Endothelial cell of umbilical vein (primary cell): ENCODE measurements around the gene TECPR2. TPM values are rescaled to one million over a fixed set of nuclear protein-coding genes. Genes with fewer than 3 reads are reported as not detected.

ENCODE experiments used
- BruUV-seq: library from RNA; stranded (reverse); fragments of 400-500 nt; replicated peaks from 2 replicates; lab custom pipeline; 2021; lab: Mats Ljungman, UMichigan
- CTCF ChIA-PET: fragments of 300-600, 350-600 bp; sonication (Branson Sonifier 250); formaldehyde crosslinking; loops from one replicate; lab custom pipeline; 2021; ENCODE audit warnings: antibody characterized with exemption, inconsistent platforms; lab: Charles Lee
- POLR2A ChIA-PET: fragments of 300-600, 350-600 bp; sonication (Branson Sonifier 250); formaldehyde crosslinking; loops from one replicate; lab custom pipeline; 2021; ENCODE audit warnings: antibody characterized with exemption, inconsistent platforms; lab: Charles Lee
- DNase-seq: peaks from one replicate; pipeline ENCODE4 v3.0.0-alpha.2; 2011; ENCODE audit warnings: low read depth, low spot score
- FAIRE-seq: peaks from 2 replicates; lab custom pipeline; 2011; peaks lifted over from hg19 to GRCh38; lab: Jason Lieb, UNC
- H2AFZ ChIP-seq: 2 replicates; pipeline ENCODE4 v1.6.0; 2012; ENCODE audit warnings: low read depth, low read length, control low read depth, inconsistent platforms
- H3K27ac ChIP-seq: 2 replicates; pipeline ENCODE4 v1.5.1; 2011; ENCODE audit warnings: low read depth, mild to moderate bottlenecking, control low read depth, low read length, moderate library complexity; ENCODE audit not compliant: insufficient read depth
- H3K27me3 ChIP-seq, 2 experiments: 2 replicates each; pipeline versions ENCODE4 v1.6.0 to v1.6.1; 2011; ENCODE audit warnings: low read length in 2 of 2, mixed read lengths in 1 of 2; ENCODE audit not compliant: control insufficient read depth in 2 of 2, insufficient read depth in 2 of 2
- H3K36me3 ChIP-seq, 2 experiments: 2 replicates in 1 of 2; 3 replicates in 1 of 2; pipeline ENCODE4 v1.5.1; 2011; ENCODE audit warnings: low read length in 2 of 2, mild to moderate bottlenecking in 1 of 2, moderate library complexity in 1 of 2; ENCODE audit not compliant: control insufficient read depth in 2 of 2, insufficient read depth in 2 of 2; ENCODE audit errors: extremely low read depth in 1 of 2
- H3K4me1 ChIP-seq: 3 replicates; pipeline ENCODE4 v1.5.1; 2011; ENCODE audit warnings: mild to moderate bottlenecking, low read length; ENCODE audit not compliant: control insufficient read depth, insufficient read depth; ENCODE audit errors: extremely low read depth
- H3K4me2 ChIP-seq: 2 replicates; pipeline ENCODE4 v1.6.1; 2011; ENCODE audit warnings: low read length, control low read depth, mixed read lengths; ENCODE audit not compliant: insufficient read depth
- H3K4me3 ChIP-seq, 3 experiments: fragments of 200-600 bp in 1 of 3; sonication (generic), shearing (Covaris generic) in 1 of 3; replicated peaks in 1 of 3; 2 replicates each; pipeline ENCODE4 v1.5.1; 2011 to 2016; ENCODE audit warnings: control low read depth in 3 of 3, low read length in 3 of 3, mild to moderate bottlenecking in 2 of 3, inconsistent platforms in 1 of 3, low read depth in 1 of 3, moderate library complexity in 1 of 3; ENCODE audit not compliant: insufficient read depth in 1 of 3
- H3K79me2 ChIP-seq: 2 replicates; pipeline ENCODE4 v1.6.0; 2012; ENCODE audit warnings: low read length, inconsistent platforms; ENCODE audit not compliant: control insufficient read depth, insufficient read depth
- H3K9ac ChIP-seq: replicated peaks from 2 replicates; pipeline ENCODE3; 2011; ENCODE audit warnings: low read length, control low read depth; ENCODE audit not compliant: insufficient read depth; ENCODE audit errors: extremely low read depth
- H3K9me1 ChIP-seq: replicated peaks from 3 replicates; pipeline ENCODE4 v1.6.0; 2011; ENCODE audit warnings: mild to moderate bottlenecking, low read length; ENCODE audit not compliant: control insufficient read depth, insufficient read depth; ENCODE audit errors: extremely low read depth
- H3K9me3 ChIP-seq: replicated peaks from 2 replicates; pipeline ENCODE4 v1.5.1; 2012; ENCODE audit warnings: low read length, inconsistent platforms; ENCODE audit not compliant: control insufficient read depth, insufficient read depth
- H4K20me1 ChIP-seq: replicated peaks from 2 replicates; pipeline ENCODE3; 2011; ENCODE audit warnings: mild to moderate bottlenecking, low read length; ENCODE audit not compliant: control insufficient read depth, insufficient read depth; ENCODE audit errors: extremely low read depth
- CTCF ChIP-seq, 2 donors: IDR thresholded peaks; 1 replicate in 1 of 2; 2 replicates in 1 of 2; pipeline ENCODE4 v1.5.1; 2011; ENCODE audit warnings: low read length in 2 of 2, mild to moderate bottlenecking in 2 of 2, moderate library complexity in 2 of 2, control low read depth in 1 of 2, inconsistent platforms in 1 of 2, low read depth in 1 of 2; ENCODE audit not compliant: insufficient read depth in 1 of 2; ENCODE audit errors: extremely low read depth in 1 of 2
- EZH2 ChIP-seq: IDR thresholded peaks from 2 replicates; pipeline ENCODE4 v1.6.1; 2012; ENCODE audit warnings: borderline replicate concordance, low read depth, mild to moderate bottlenecking, moderate library complexity, low read length, inconsistent platforms; ENCODE audit not compliant: severe bottlenecking
- FOS ChIP-seq: IDR thresholded peaks from 2 replicates; pipeline ENCODE4 v1.6.1; 2011; ENCODE audit warnings: mild to moderate bottlenecking, low read length, moderate library complexity, borderline replicate concordance; ENCODE audit not compliant: insufficient read depth
- GATA2 ChIP-seq: IDR thresholded peaks from 2 replicates; pipeline ENCODE4 v1.7.0; 2011; ENCODE audit warnings: low read depth, mild to moderate bottlenecking, moderate library complexity, mixed read lengths, low read length; ENCODE audit not compliant: insufficient read length, insufficient read depth
- JUN ChIP-seq: IDR thresholded peaks from 2 replicates; pipeline ENCODE4 v1.6.1; 2011; ENCODE audit warnings: borderline replicate concordance, low read depth; ENCODE audit not compliant: insufficient read length, insufficient read depth
- MAX ChIP-seq: IDR thresholded peaks from 2 replicates; pipeline ENCODE4 v1.6.1; 2011; ENCODE audit not compliant: insufficient read depth, insufficient read length
- MYC ChIP-seq: IDR thresholded peaks from one replicate; pipeline ENCODE4 v1.6.1; 2011; ENCODE audit warnings: mild to moderate bottlenecking, low read depth, low read length
- POLR2A ChIP-seq: IDR thresholded peaks from 2 replicates; pipeline ENCODE4 v1.6.1; 2012; ENCODE audit warnings: low read depth, mild to moderate bottlenecking, control low read depth, low read length
- POLR2AphosphoS5 ChIP-seq: IDR thresholded peaks from 2 replicates; pipeline ENCODE4 v1.6.1; 2012; ENCODE audit warnings: low read depth, mild to moderate bottlenecking, control low read depth, low read length, moderate library complexity; ENCODE audit not compliant: insufficient read depth
- dilution Hi-C: fragments of 300-500 bp; cut with MboI; formaldehyde crosslinking; loops from one replicate; pipeline ENCODE4 v1.15.0; 2019; ENCODE audit warnings: low sequenced_read_pairs; ENCODE audit not compliant: extremely low pct_ligation_motif_present
- intact Hi-C: fragments of 100-400 bp; cut with micrococcal nuclease; formaldehyde crosslinking; loops from one replicate; pipeline ENCODE4 v1.10.0; 2022
- polyA plus RNA-seq, 4 experiments: library from polyadenylated mRNA; depleted of rRNA in 3 of 4; stranded (reverse) in 3 of 4; unstranded in 1 of 4; fragments of >200 nt; gene quantifications; 2 replicates each; pipeline versions ENCODE4 v1.2.1 to v1.2.3, GENCODE V29; 2011 to 2012; ENCODE audit warnings: missing spikeins in 1 of 4
- total RNA-seq: library from RNA; stranded (reverse); gene quantifications from 2 replicates; pipeline ENCODE4 v1.2.3, GENCODE V29; 2021

The TECPR2 gene
- total and polyA plus RNA-seq, 2 donors (not counting 3 experiments of a cell fraction or from before 2014, with no cell fraction given) = 8.9 to 21.5 TPM

GRCh38 chr14:102430212-102430908 is 67.6 kb downstream of the TECPR2 start:
- intact Hi-C loops = no loop called here
- POLR2A ChIA-PET = interaction anchor here (0.7 kb wide), 1 partner anchor 502 kb away, joined by 6 read pairs; no protein-coding TSS in a partner anchor
- Histone ChIP-seq H3K27ac (no peak overlapping the region), H3K4me1 (no peaks in the 10 kb centered on the region), H4K20me1 (no peaks in the 10 kb centered on the region), H3K79me2 (no peaks in the 10 kb centered on the region), H3K4me2 (no peak overlapping the region), H3K4me3 (no peak overlapping the region), H3K36me3 (peaks cover 2 to 16% of the 10 kb centered on the region in 2 experiments), H2AFZ (no peak overlapping the region), H3K9ac (no peak overlapping the region), H3K27me3 (no peaks in the 10 kb centered on the region), H3K9me1 (no peaks in the 10 kb centered on the region), H3K9me3 (no peaks in the 10 kb centered on the region)
- CTCF ChIA-PET = interaction anchor here (1.0 to 1.5 kb wide), 6 partner anchors 8 to 264 kb away, joined by 3 to 9 read pairs (median 3); no protein-coding TSS in a partner anchor
- no peak for DNase-seq
- BruUV-seq = no TSS peak
- no peak for FAIRE-seq
- dilution Hi-C loops = no loop called here
- TF ChIP-seq MYC (no peak), MAX (no peak), CTCF (IDR thresholded peaks at IDR 0.05; ENCODE audit: extremely low read depth in 1 of 2, insufficient read depth in 1 of 2, low read depth in 1 of 2, low read length in 2 of 2) (no peak), EZH2 (no peak), POLR2AphosphoS5 (no peak), JUN (no peak), POLR2A (no peak), GATA2 (no peak), FOS (no peak)
